Thyroid gland (tissue), 4 donors: ENCODE data around the gene STX12. TPM values are rescaled to one million over a fixed set of nuclear protein-coding genes. Genes with fewer than 3 reads are reported as not detected.

Source experiments
- DNase-seq, 2 donors: peaks; one replicate each; pipeline ENCODE4 v3.0.0-alpha.2; 2019
- H3K27ac ChIP-seq, 3 donors: fragments of 200-600 bp; sonication (generic); 1 replicate in 2 of 3; 2 replicates in 1 of 3; pipeline ENCODE4 v1.5.1; 2016 to 2019; ENCODE audit warnings: mild to moderate bottlenecking in 1 of 3, moderate library complexity in 1 of 3
- H3K27me3 ChIP-seq: fragments of 200-600 bp; sonication (generic); one replicate; pipeline ENCODE4 v1.5.1; 2019
- H3K36me3 ChIP-seq, 2 donors: fragments of 200-600 bp; sonication (generic); one replicate each; pipeline ENCODE4 v1.5.1; 2016 to 2019
- H3K4me1 ChIP-seq, 2 donors: fragments of 200-600 bp; sonication (generic); one replicate each; pipeline ENCODE4 v1.5.1; 2017 to 2019
- H3K4me3 ChIP-seq, 3 donors: fragments of 200-600 bp; sonication (generic); replicated peaks in 1 of 3; 1 replicate in 2 of 3; 2 replicates in 1 of 3; pipeline ENCODE4 v1.5.1; 2016; ENCODE audit warnings: mild to moderate bottlenecking in 1 of 3
- H3K9me3 ChIP-seq: fragments of 200-600 bp; sonication (generic); one replicate; pipeline ENCODE4 v1.5.1; 2017
- POLR2A ChIP-seq, 2 donors: fragments of 450-650 bp; IDR thresholded peaks; one replicate each; pipeline ENCODE4 v1.6.1; 2017; ENCODE audit warnings: antibody characterized with exemption in 2 of 2, mild to moderate bottlenecking in 2 of 2, moderate library complexity in 1 of 2
- WGBS, 2 donors: methylation state at CpG; one replicate each; pipeline ENCODE4 v1.1.5; 2017; 5-methylcytosine and 5-hydroxymethylcytosine counted together
- intact Hi-C: fragments of 100-400 bp; cut with DNase I; formaldehyde crosslinking; loops from one replicate; pipeline ENCODE4 v1.15.1; 2023
- total RNA-seq, 4 donors: library from RNA; depleted of rRNA; stranded (reverse); fragments of >200 nt; gene quantifications; one replicate each; pipeline ENCODE4 v1.2.3, GENCODE V29; 2016
- TF ChIP-seq, protein P1 (sequence below), 6 experiments: fragments of 200-600 bp in 3 of 6; fragments of 450-650 bp in 3 of 6; sonication (generic) in 3 of 6; IDR thresholded peaks; one replicate each; pipeline ENCODE4 v1.5.1; 2016 to 2019; ENCODE audit warnings: antibody characterized with exemption in 6 of 6, mild to moderate bottlenecking in 2 of 6, inconsistent platforms in 1 of 6, moderate library complexity in 1 of 6

Gene STX12
- total RNA-seq, result 100 to 1,000 TPM; 169 to 265 (median 221) TPM

DNA sequence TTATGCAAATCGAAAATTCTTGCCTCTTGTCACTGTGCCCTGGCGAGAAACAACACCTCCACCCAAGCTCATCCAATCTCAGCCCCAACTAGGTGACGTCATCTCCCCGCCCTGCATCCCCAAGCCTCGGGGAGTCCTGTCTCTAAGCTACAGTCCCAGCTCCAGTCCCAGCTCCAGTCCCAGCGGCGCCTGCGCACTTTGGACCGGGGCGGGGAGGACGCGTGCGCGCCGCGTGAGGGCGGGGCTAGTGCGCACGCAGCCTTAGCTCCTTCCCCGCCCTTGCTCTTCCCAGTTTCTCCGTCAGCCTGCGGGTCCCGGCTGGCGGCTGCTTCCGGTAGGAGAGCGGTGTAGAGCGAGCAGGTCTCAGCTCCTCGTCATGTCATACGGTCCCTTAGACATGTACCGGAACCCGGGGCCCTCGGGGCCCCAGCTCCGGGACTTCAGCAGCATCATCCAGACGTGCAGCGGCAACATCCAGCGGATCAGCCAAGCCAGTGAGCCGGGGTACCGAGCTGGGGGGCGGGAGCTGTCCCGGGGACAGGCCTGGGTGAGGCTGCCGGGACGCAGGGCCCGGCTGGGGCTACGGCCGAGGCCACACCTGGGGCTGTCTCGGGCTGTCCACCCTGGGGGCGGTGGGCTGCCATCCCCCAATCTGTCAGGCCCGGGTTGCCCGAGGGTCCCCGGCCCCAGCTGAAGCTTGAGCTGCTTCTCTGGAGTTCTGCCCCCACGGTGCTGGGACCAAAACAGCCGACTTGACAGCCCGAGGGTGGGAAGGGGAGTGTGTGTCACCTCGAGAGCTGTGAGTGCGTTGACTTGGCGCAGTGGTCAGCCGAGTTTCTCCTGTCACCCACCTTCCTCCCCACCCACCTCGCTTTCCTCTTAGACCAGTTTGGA, at the start of gene STX12:
STX12 (plus strand) TSS at position 288 of the 894 bp plus-strand sequence; CDS start at position 377, 89 bp downstream.
- TF ChIP-seq, protein P1, sequence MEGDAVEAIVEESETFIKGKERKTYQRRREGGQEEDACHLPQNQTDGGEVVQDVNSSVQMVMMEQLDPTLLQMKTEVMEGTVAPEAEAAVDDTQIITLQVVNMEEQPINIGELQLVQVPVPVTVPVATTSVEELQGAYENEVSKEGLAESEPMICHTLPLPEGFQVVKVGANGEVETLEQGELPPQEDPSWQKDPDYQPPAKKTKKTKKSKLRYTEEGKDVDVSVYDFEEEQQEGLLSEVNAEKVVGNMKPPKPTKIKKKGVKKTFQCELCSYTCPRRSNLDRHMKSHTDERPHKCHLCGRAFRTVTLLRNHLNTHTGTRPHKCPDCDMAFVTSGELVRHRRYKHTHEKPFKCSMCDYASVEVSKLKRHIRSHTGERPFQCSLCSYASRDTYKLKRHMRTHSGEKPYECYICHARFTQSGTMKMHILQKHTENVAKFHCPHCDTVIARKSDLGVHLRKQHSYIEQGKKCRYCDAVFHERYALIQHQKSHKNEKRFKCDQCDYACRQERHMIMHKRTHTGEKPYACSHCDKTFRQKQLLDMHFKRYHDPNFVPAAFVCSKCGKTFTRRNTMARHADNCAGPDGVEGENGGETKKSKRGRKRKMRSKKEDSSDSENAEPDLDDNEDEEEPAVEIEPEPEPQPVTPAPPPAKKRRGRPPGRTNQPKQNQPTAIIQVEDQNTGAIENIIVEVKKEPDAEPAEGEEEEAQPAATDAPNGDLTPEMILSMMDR (IDR thresholded peaks at IDR 0.05), result no peak
- peak; percentile 90 to 99 for TF ChIP-seq POLR2A (IDR thresholded peaks at IDR 0.05)
- 0% methylated on average over 17 to 24 of the region's 58 CpGs for WGBS, 2 donors
- H3K36me3 ChIP-seq, result no peaks in the 10 kb centered on the region
- H3K4me1 ChIP-seq, result peaks cover 41 to 46% of the 10 kb centered on the region in 2 donors
- peak; percentile 99 for DNase-seq
- H3K9me3 ChIP-seq, result no peaks in the 10 kb centered on the region
- H3K27me3 ChIP-seq, result no peaks in the 10 kb centered on the region
- intact Hi-C loops, result no loop called here
- H3K4me3 ChIP-seq, result peak within 1 kb of the TSS; percentile 69 to 100 (median 83)
- H3K27ac ChIP-seq, result peak within 1 kb of the TSS; percentile 80 to 98 (median 94)

DNA sequence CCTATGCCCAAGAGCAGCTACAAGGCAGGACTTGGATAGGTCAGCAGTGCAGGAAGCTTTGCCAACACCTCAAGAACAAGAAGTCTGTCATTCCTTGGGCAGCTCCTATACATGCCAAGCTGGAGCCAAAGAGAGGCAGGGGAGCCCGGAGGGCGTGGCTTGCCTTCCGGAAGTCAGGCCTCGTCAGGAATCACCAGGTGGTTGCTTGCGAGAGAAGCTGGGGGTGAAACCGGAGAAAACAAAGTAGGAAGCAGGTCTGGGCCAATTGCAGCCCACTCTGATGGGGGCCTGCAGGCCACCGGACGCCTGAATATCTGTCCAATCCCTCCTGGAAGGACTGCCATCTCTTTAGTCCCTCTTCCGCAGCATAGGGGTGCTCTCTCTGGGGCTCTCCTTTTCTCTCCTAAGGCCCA, 48.1 kb upstream of the STX12 start:
- TF ChIP-seq, protein P1 (IDR thresholded peaks at IDR 0.05), result no peak
- TF ChIP-seq POLR2A (IDR thresholded peaks at IDR 0.05), result no peak
- no peaks in the 10 kb centered on the region for H3K36me3 ChIP-seq
- H3K9me3 ChIP-seq, result no peaks in the 10 kb centered on the region
- peak in 1 of 2 donors; percentile 24 for DNase-seq
- 76 to 82% methylated on average over 9 of the region's 9 CpGs for WGBS, 2 donors
- intact Hi-C loops, result loop anchor here (5.0 kb wide), 1 partner anchor 53 kb away; the partner anchor contains the start of gene IFI6
- peaks cover 15 to 19% of the 10 kb centered on the region in 2 donors for H3K4me1 ChIP-seq
- no peaks in the 10 kb centered on the region for H3K27me3 ChIP-seq
- peak overlapping the region in 1 of 3 donors; percentile 18 for H3K4me3 ChIP-seq
- H3K27ac ChIP-seq, result peak overlapping the region; percentile 57 to 71 (median 68)

DNA sequence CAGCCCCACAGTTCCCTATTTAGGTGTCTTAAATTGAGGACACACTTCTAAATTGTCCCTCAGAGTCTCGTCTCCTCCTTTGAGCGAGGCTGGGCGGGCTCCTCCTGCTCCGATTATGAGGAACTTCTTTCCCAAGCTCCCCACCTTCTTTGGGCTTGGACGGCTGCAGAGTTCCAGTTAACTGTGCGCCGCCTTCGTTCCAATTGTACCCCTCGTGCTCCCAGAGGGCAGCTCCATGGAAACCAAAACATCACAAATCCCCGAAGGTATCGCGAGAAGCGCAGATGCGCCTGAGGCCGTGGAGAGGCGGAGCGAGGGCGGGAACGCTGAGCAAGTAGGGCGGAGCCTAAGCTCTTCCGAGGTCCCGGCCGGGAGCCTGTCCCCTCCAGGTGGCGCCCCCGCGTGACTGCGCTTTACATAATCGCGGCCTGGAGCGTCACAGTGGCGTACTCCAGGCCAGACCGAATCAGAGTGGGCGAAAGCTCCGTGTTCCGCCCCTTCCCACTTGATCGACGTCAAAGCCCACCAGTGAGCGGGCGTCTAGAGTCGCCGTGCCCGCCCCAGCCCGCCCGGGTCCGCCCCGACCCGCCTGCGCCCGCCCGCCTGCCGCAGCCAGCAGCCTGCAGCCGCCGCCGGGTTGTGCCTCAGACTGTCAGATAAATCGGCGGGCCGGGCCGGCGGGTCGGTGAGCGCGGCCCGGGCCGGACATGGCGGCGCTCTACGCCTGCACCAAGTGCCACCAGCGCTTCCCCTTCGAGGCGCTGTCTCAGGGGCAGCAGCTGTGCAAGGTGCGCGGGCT, 47.4 kb upstream of the STX12 start, which contains the start of gene FAM76A:
FAM76A (plus strand) TSS at position 588 of the 799 bp plus-strand sequence; CDS start at position 708, 120 bp downstream.
- TF ChIP-seq POLR2A (IDR thresholded peaks at IDR 0.05), result peak; percentile 37 to 92
- TF ChIP-seq, protein P1 (IDR thresholded peaks at IDR 0.05), result peak in 3 of 6 experiments; percentile 35 to 55 (median 49)
- Histone ChIP-seq H3K27me3 (no peaks in the 10 kb centered on the region), H3K4me3 (peak within 1 kb of the TSS; percentile 75 to 95 (median 79)), H3K27ac (peak within 1 kb of the TSS; percentile 88 to 95 (median 95)), H3K9me3 (no peaks in the 10 kb centered on the region), H3K36me3 (no peaks in the 10 kb centered on the region), H3K4me1 (peaks cover 11 to 15% of the 10 kb centered on the region in 2 donors)
- peak; percentile 99 for DNase-seq
- intact Hi-C loops, result loop anchor here (5.0 kb wide), 1 partner anchor 53 kb away; the partner anchor contains the start of gene IFI6
- 8 to 10% methylated on average over 19 to 27 of the region's 72 CpGs for WGBS, 2 donors

DNA sequence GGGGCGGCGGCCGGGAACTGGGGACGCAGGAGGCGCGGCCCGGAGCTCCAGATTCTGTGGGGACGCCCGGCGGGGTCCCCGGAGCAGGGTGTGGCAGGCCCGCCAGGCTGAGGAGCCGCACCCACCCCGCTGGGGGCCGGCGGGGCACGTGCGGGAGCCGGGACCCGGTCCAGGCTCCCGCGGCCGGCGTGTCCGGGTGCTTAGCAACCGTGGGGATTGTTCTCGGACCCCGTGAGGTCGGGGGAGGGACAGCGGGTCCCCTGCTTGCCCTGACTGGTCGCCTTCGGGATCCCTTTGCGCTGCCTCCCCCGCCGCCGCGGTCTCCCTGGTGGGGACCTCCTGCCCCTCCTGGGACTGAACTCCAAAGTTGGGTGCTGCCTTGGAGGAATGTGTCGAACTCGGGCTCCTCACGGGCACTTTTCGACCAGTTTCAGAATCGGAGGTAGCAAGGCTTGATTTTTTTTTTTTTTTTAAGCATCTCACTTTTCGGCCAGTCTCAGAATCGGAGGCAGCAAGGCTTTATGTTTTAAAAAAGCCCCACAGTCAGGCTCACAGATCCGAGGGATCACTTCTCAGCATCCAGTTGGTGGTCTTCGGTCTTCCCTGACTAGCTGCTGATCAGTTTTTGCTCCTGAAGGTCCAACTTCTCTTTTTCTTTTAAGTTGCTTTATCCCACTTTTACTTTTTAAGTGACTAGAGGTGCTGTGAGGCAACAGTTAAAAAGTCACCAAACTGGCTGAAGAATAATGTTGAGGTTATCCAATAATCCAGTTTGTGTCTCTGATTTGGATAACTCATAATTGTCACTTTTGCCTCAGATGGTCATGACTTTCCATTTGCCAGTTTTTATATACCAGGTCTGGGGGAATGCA, 46.6 kb upstream of the STX12 start:
- 1% methylated on average over 13 to 17 of the region's 46 CpGs for WGBS, 2 donors
- Histone ChIP-seq H3K36me3 (no peaks in the 10 kb centered on the region), H3K4me1 (peaks cover 11 to 15% of the 10 kb centered on the region in 2 donors), H3K4me3 (peak overlapping the region; percentile 75 to 95 (median 79)), H3K9me3 (no peaks in the 10 kb centered on the region), H3K27me3 (no peaks in the 10 kb centered on the region), H3K27ac (peak overlapping the region; percentile 88 to 95 (median 95))
- DNase-seq, result peak; percentile 57 to 59
- TF ChIP-seq, protein P1 (IDR thresholded peaks at IDR 0.05), result no peak
- TF ChIP-seq POLR2A (IDR thresholded peaks at IDR 0.05), result no peak
- intact Hi-C loops, result loop anchor here (5.0 kb wide), 1 partner anchor 54 kb away; the partner anchor contains the start of gene IFI6
